ENCODE results near the gene CYBC1. TPM values are rescaled to one million over a fixed set of nuclear protein-coding genes. Genes with fewer than 3 reads are reported as not detected.
A peak's percentile ranks its signal among the peaks of the same experiment; 100 is the strongest.

CYBC1 gene
- total and polyA plus RNA-seq, 2 of the 8 experiments (the other 6 are each of a cell fraction or from before 2014, with no cell fraction given) = 74.6 to 81.4 TPM

DNA sequence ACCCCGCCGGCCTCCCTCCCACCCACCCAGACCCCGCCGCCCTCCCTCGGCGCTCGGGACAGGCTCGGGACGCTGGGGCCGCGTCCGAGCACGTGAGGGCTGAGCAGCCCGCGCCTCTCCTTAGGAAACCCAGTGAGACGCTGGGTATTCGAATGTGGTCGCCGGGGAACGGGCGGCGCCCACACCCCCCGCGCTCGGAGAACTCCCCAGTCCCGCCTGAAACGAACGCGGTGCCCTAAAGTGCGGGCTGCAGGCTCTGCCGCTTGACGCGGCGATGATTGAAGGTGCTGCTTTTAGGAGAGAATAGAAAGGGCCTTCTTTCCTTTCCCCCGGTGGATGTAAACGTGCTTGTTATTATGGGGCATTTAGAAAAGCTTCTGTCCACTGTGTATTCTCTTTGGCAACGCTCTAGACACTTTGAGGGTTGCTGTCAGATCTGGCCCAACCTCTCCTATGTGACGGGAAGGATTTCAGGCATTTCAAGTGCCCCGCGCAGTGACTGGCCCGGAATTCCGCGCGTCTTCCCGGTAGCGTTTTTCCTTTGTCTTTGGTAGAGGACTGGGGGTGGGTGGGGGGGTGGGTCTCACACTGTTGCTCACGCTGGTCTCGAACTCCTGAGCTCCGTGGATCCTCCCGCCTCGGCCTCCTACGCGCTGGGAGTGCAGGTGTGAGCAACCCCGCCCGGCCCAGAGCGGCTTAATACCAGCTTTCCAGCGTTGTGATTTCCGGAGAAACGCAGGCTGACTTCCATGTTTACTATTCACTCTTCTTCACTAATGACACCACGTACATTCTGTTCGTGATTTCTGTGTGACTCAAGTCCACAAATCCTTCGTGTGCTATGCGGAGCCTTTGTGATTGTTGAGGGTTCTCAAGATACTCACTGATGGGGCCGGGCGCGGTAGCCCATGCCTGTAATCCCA lies 47.2 kb upstream of the CYBC1 start:
- Histone ChIP-seq H3K4me3 (ENCODE audit: extremely low read depth in 1 of 4, insufficient read depth in 2 of 4, low read depth in 3 of 4, low read length in 4 of 4) (peak overlapping the region; percentile 26 to 62 (median 36); a peak in 7 of 8 replicates), H3K27ac (ENCODE audit: low read depth, low read length) (no peak overlapping the region), H2BK120ac (replicated peaks; ENCODE audit: low read depth, low read length) (no peak overlapping the region), H4K5ac (ENCODE audit: insufficient read length, low read depth, low read length) (no peak overlapping the region), H2AFZ (ENCODE audit: low read length) (peak overlapping the region; percentile 80; the same call in 1 of the 2 replicates), H3K18ac (ENCODE audit: extremely low read depth, low read length) (peak overlapping the region; percentile 71), H2AK5ac (ENCODE audit: low read depth, low read length) (no peak overlapping the region), H3K36me3 (ENCODE audit: control insufficient read depth in 2 of 4, insufficient read depth in 4 of 4, low read length in 3 of 4) (no peaks in the 10 kb centered on the region), H3K4me2 (ENCODE audit: insufficient read depth in 1 of 2, low read depth in 2 of 2, low read length in 2 of 2) (peak overlapping the region; percentile 76 to 78), H4K8ac (ENCODE audit: extremely low read depth, insufficient read depth, low read length) (no peak overlapping the region), H4K91ac (replicated peaks; ENCODE audit: insufficient read length, low read length) (no peak overlapping the region), H3K23me2 (ENCODE audit: low read depth, low read length) (peaks cover 9% of the 10 kb centered on the region; the same call in 1 of the 2 replicates), H3K9me3 (ENCODE audit: insufficient read depth in 2 of 2, low read depth in 1 of 2, low read length in 1 of 2) (no peaks in the 10 kb centered on the region), H4K20me1 (replicated peaks in 1 of 2; ENCODE audit: control insufficient read depth in 1 of 2, insufficient read depth in 2 of 2, low read length in 2 of 2) (no peaks in the 10 kb centered on the region), H2BK15ac (ENCODE audit: low read length) (no peak overlapping the region), H3K4me1 (replicated peaks in 1 of 4; ENCODE audit: control insufficient read depth in 3 of 4, insufficient read depth in 4 of 4, low read length in 3 of 4) (peaks cover 0 to 19% (median 9%) of the 10 kb centered on the region in 4 experiments; a peak in 6 of 7 replicates), H3K79me1 (ENCODE audit: low read depth, low read length) (no peaks in the 10 kb centered on the region), H2BK5ac (ENCODE audit: low read depth, low read length) (no peak overlapping the region; the same call in 1 of the 2 replicates), H3K9ac (replicated peaks in 1 of 4; ENCODE audit: extremely low read depth in 1 of 4, low read depth in 3 of 4, low read length in 3 of 4) (0 out of 7 replicates have a peak overlapping the region, but pooled peaks of 1 of the 4 experiments have one; percentile 30), H3K14ac (ENCODE audit: insufficient read length) (no peak overlapping the region), H3K4ac (replicated peaks; ENCODE audit: insufficient read length, low read depth, low read length) (no peak overlapping the region), H2BK20ac (ENCODE audit: low read length) (no peak overlapping the region), H3K79me2 (ENCODE audit: control insufficient read depth in 1 of 2, insufficient read depth in 2 of 2, low read length in 2 of 2) (no peaks in the 10 kb centered on the region), H3K23ac (ENCODE audit: insufficient read length) (no peak overlapping the region), H3K27me3 (replicated peaks in 1 of 4; ENCODE audit: control insufficient read depth in 3 of 4, extremely low read depth in 1 of 4, insufficient read depth in 3 of 4, low read length in 3 of 4) (peaks cover 2 to 23% (median 19%) of the 10 kb centered on the region in 4 experiments; a peak in 6 of 7 replicates), H2BK12ac (ENCODE audit: low read depth, low read length) (no peak overlapping the region), H3K56ac (replicated peaks; ENCODE audit: insufficient read length, low read depth, low read length) (no peak overlapping the region)
- TF ChIP-seq KDM4A (IDR thresholded peaks at IDR 0.05; ENCODE audit: low read depth, low read length, severe bottlenecking) (peak; percentile 75), SAP30 (IDR thresholded peaks at IDR 0.05; ENCODE audit: insufficient read depth, insufficient replicate concordance, low read length) (peak; percentile 52), MAFK (IDR thresholded peaks at IDR 0.05; ENCODE audit: low read depth, low read length) (no peak), GTF2F1 (IDR thresholded peaks at IDR 0.05; ENCODE audit: borderline replicate concordance, low read depth, low read length) (no peak), TBP (IDR thresholded peaks at IDR 0.05; ENCODE audit: low read depth, low read length) (no peak), SIN3A (conservative IDR thresholded peaks at IDR 0.05 in 1 of 2, IDR thresholded peaks at IDR 0.05 in 1 of 2; ENCODE audit: low read depth in 1 of 2, low read length in 2 of 2) (peak in 1 of 2 experiments; percentile 42; a peak in 2 of 4 replicates)
- no peak for FAIRE-seq
- ChIA-PET POLR2A (ENCODE audit: partially characterized antibody) (interaction anchor here (0.6 to 0.7 kb wide), 2 partner anchors 38 to 67 kb away, joined by 3 read pairs; no protein-coding TSS in a partner anchor), CTCF (ENCODE audit: partially characterized antibody) (interaction anchor here (0.6 kb wide), 1 partner anchor 115 kb away, joined by 3 read pairs; no protein-coding TSS in a partner anchor)
- WGBS, 2 experiments (ENCODE audit: extremely low coverage in 1 of 2, insufficient coverage in 1 of 2, insufficient read length in 1 of 2, insufficient replicate concordance in 2 of 2, low coverage in 1 of 2, low lambda C conversion rate in 2 of 2, missing lambda C conversion rate in 1 of 2) = 20% methylated on average over 45 of the region's 66 CpGs; no CpG with 5 or more reads in 1 of the 2 experiments
- DNase-seq (ENCODE audit: low read depth in 1 of 2, low spot score in 2 of 2) = peak in 1 of 2 experiments; percentile 68

Data from H1 (cell line).